Activated CD4-positive, alpha-beta T cell treated with anti-CD3 and anti-CD28 coated beads for 1 hour (primary cell): ENCODE results near the gene ZNF770.

Experiments
- DNase-seq: peaks from one replicate; pipeline ENCODE4 v3.0.0-alpha.2; 2020

The ZNF770 gene, protein sequence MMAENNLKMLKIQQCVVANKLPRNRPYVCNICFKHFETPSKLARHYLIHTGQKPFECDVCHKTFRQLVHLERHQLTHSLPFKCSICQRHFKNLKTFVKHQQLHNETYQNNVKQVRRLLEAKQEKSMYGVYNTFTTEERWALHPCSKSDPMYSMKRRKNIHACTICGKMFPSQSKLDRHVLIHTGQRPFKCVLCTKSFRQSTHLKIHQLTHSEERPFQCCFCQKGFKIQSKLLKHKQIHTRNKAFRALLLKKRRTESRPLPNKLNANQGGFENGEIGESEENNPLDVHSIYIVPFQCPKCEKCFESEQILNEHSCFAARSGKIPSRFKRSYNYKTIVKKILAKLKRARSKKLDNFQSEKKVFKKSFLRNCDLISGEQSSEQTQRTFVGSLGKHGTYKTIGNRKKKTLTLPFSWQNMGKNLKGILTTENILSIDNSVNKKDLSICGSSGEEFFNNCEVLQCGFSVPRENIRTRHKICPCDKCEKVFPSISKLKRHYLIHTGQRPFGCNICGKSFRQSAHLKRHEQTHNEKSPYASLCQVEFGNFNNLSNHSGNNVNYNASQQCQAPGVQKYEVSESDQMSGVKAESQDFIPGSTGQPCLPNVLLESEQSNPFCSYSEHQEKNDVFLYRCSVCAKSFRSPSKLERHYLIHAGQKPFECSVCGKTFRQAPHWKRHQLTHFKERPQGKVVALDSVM

DNA sequence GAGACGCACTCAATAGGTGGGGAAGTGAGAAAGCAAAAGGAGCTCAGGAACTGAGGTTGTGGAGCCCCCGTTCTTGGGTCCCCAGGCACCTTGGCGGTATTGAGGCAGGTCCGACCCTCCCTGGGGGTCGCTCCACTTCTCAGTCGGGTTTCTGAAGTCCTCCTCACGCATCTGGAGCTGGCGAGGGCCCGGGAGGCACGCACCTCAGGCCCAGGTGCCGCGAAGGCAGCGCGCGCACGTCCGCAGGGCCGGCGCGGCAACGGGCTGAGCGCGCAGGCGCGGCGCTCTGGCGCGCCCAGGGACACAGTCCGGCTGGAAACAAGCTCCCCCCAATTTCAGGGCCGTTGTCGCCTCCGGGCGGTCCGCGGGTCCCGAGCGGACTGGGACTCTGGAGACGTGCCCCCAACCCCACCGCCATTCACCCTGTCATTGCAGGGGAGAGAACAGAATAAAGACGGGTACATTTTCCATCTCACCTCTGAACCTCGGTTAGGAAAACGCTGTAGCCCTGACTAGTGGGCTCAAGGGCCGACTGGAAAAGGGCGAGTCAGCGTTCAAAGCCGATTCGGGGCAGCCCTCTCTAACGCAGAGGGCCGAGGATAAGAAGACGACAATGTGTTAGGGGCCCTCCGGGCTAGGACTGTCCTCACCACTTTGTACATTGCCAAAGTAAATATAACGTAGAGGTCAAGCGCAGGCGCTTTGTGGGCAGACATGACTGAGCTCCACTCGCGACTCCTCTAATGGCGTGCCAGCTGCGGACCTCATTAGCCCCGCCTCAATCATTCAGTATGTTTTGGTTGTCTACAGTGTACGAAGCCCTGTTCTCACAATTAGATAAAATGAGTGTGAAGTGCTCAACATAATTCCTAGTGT lies at the start of gene ZNF770:
Gene ZNF770, minus strand, starts transcription at position 261 of the 876 bp plus-strand sequence. CDS start 4,853 bp downstream, outside the sequence.
- peak; percentile 77 for DNase-seq

DNA sequence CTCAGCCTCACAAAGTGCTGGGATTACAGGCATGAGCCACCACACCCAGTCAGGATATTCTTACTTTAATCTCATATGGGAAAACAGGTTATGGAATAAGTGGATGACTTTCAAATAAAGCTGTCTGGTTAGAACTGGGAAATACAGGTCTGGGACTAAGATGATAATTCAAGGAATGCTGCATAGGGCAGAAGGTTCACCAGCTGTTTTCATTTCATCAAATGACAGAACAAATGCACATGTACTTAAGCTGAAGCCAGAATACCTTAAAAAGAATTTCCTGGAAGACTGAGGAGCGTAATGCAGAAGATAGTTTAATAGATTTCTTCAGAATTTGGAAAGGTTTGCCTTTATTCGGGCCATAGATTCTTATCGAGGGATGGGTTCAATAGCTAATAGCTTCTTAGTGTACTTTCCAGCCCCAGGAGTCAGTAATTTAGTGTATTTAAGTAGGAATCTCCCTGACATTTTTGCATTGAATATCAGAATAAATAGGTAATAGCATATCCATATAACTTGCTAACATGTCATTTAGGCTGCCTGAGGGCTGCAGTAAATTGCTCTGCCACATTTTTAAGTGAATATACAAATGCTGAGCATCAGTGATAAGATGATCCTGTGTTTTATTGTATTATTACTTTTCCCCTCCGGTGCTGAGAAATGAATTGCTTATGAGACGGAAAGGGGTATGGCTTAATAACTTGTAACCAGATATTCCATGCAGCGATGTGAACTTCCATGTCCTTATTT lies 40.3 kb upstream of the ZNF770 start:
- DNase-seq = no peak

DNA sequence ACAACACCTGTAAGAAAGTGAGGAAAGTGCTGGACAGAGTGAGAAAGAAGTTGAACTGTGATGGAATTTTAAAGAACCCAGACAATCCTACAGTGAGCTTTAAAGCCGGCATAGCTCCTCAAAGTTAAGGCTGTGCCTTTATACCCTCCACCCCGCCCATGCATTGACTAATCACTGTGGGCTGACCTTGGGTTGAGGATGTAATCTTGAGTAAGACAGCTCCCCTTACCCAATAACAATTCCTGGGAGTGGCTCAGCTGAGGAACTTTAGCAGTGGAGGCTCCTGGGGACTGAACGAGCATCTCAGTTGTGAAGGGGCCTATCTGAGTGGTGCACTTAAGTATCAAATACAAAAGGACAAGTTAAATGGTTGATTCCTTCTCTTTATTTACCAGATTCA lies 35.7 kb upstream of the ZNF770 start:
- DNase-seq = no peak

DNA sequence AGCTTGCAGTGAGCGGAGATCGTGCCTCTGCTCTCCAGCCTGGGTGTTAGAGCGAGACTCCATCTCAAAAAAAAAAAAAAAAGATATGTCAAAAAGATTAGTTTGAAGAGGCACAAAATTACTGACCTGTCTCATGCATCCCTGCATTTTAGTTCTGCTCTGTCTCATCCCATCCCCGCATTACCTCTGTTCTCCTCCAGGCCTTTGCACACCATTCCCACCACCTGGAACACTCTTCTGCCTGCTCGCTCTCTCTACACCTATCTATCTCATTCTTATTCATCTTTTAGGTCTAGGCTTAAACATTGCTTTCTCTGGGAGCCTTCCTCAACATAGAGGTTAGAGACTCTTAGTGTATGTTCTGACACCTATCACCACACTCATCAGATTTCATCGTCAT lies 32.9 kb upstream of the ZNF770 start:
- no peak for DNase-seq

DNA sequence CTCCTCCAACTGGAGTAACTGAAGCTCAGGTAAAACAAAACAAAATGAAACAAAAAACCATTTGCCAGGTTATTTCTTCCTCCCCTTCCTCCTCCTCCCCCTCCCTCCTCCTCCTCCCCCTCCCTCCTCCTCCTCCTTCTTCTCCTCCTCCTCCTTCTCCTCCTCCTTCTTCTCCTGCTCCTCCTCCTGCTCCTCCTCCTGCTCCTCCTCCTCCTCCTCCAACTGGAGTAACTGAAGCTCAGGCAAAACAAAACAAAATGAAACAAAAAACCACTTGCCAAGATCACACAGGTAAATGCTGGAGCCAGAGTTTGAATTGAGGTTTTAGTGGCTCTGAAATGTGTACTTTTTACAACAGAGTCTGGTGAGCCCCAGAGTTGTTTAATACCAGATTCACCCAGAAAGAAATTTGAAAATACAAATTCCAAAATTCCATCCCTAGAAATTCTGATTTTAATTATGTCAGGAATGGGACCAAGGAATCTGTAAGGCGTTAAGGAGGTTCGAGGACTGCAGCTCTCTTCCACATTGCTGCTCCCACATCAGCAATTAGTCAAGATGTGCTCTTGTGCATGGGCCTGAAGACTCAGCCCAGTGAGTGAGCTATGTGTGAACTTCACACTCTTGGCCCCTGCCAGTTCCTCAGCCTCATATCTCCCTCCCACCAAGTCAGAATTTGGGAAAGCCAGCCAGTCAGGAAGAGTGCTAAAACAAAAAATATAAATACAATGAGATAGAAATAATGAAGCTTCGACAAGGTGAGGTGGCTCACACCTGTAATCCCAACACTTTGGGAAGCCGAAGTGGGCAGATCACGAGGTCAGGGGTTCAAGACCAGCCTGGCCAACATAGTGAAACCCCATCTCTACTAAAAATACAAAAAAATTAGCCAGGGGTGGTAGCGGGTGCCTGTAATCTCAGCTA lies 31.6 kb upstream of the ZNF770 start:
- no peak for DNase-seq

DNA sequence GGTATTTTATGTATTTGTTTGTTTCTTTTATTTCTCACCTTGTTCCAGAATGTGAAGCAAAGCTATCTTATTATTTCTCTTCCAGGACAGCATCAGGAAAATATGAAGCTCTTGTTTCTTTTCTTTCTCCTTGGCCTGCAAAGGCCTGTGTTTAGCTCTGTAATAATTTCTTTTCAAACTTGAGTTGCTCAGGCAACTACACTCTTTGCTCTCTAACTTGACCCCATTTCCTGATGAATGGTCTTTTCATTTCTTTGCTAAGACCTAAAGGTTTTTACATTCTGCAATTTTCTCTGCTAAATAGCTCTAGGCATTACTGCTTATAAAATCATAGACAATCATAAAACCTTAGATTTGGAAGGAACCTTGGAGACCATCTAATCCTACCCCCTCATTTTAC lies 26.2 kb upstream of the ZNF770 start:
- DNase-seq = no peak

DNA sequence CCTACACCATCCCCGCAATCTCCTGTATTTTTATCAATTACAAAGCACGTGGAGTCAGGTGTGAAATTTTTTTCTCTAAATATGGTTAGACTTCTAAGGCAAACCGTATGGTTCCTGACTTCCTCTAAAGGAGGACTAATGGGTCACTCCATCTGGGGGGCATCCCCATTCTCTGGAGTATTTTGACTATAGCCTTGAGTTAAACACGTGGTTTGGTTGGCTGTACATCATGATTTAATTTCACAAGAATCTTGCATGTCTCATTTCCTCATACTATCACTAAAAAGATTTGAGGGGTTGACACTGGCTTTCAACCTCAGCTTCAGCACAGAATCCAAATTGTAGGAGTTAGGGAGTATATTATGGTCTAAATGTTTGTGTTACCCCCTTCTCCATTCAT lies 25.3 kb upstream of the ZNF770 start:
- no peak for DNase-seq

DNA sequence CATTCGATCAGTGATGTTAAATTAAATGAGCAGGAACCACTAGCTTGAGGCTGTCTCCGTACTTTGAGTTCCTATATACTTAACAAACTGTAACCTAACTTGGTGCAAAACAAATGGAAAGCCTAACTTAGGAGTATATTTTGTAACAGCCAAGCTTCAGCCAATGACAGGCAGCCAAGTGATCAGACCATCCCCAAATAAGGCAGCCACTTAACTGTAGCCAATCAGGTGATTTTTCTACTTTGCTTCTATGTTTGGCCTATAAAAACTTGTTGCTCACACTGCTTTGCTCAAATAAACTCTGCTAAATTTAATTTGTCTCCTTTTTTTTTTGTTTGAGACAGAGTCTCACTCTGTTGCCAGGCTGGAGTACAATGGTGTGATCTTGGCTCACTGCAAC lies 19.3 kb upstream of the ZNF770 start:
- no peak for DNase-seq

DNA sequence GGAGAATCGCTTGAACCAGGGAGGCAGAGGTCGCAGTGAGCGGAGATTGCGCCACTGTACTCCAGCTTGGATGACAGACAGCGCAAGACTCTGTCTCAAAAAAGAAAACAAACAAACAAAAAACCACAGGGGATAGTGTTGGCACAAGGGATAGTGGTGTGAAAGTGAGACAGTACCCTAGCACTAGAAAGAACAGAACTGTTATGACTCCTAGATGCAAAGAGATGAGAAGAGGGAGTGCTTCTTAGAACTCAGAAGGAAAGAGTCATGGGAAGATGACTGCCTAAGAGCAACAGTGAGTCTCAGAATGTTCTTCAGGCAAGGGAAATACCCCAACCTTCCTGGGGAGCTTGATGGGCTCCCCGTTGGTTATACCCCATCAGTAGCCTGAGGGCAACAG lies 17.8 kb upstream of the ZNF770 start:
- DNase-seq = no peak

DNA sequence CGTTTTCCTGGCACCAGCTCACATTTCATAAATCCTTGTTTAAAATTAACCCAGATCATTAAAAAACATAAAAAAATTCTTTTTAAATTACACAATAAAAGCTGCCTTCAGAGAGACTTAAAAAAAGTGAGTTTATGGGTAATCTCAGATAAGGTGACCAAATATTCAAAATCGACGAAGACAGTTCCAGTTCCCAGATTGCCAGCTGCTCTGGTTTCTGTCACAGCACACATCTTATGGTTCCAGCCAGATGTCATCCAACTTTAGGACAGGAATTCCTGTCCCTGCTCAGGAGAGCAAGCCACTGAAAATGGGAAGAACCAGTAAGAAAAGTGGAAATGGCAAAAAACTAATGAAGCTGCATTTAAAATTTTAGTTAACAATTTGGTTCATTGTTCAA lies 15.8 kb upstream of the ZNF770 start:
- no peak for DNase-seq

DNA sequence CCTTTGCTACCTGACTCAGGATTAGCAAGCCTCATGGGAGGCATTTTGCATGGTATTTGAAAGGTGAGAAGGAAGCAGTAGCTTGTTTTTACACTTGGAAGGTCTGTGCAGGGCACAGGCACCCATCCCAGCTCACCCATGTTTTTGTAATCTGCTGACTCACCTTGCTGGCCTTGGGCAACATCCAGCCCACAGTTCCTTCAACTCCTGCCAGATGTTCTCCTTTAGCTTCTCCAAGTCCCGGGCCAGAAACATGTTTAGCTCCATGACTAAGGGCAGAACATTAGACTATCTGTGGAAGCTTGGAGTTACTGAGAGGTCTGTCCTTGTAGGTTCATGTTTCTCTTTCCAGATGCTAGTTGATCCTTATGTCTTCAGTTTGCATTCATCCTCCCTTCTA lies 12.4 kb upstream of the ZNF770 start:
- no peak for DNase-seq

DNA sequence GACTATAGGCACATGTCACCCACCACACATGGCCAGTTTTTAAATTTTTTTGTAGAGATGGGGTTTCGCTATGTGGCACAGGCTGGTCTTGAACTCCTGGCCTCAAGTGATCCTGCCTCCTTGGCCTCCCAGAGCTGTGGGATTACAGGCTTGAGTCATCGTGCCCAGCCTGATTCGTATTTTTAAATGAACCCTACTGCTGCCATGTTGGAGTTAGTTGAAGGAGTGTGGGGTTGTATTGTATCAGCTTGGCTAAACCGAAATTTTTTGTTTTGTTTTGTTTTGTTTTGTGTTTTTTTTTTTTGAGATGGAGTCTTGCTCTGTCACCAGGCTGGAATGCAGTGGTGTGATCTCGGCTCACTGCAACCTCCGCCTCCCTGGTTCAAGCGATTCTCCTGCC lies 11.8 kb upstream of the ZNF770 start:
- no peak for DNase-seq

DNA sequence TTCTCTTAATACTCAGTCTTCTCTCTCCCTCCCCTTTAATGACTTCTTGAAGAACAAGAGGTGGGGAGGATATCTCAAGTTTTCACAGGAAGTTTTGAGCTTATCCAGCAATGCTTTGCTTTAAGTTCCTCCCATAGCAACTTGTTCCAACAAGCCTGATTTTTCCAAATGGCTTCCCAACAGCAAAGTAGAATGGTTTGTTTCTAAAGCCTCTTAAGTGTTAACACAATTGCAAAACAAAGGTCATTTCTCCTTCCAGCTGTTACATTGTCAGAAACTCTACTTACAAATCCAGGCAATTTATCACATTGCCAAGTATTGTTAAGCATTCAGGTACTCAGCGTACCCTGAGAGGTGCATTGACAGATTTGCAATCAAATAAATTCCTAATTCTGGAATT lies 6.8 kb upstream of the ZNF770 start:
- no peak for DNase-seq

DNA sequence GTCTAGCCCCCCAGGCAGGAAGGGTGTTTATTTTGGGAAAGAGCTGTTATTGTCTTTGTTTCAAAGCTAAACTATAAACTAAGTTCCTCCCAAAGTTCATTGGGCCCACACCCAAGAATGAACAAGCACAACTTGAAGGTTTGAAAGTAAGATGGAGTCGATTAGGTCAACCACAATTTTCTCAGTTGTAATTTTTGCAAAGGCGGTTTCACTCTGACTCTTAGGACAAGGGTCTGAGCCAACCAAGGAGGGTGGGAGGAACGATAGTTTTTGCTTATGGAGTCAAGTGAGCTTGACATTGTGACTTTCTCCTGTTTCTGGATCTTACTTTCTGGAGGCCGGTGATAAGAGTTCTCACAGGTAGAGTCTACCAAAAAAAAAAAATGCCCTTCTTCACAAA lies 5.8 kb upstream of the ZNF770 start:
- DNase-seq = no peak

DNA sequence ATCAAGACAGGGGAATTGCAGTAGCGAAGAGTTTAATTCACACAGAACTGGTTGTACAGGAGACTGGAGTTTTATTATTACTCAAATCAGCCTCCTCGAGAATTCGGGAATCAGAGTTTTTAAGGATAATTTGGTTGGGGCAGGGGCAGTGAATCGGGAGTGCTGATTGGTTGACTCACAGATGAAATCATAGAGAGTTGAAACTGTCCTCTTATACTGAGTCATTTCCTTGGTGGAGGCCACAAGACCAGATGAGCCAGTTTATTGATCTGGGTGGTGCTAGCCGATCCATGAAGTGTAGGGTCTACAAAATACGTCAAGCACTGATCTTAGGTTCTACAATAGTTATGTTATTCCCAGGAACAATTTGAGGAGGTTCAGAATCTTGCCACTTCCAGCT lies 5.3 kb upstream of the ZNF770 start:
- DNase-seq = no peak

DNA sequence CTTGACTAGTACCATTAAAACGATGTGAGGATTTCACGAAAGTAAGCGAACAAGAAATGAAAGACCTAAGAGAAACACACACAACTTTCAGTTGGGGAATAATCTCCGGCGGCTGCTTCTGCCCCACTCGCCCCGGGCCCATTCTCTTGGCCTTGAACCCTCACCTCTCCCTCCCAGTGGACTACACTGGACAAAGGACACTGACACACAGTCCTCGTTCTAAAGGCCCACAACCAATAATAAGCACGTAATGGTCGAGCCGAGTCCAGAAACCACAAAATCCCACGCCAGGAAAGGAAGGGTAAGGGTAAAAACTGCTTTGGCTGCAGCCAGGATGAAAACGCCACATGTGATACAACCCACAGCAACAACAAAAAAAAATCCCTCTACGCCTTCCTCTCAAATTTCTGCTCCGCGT lies 469 bp downstream of the ZNF770 start:
- DNase-seq = no peak

DNA sequence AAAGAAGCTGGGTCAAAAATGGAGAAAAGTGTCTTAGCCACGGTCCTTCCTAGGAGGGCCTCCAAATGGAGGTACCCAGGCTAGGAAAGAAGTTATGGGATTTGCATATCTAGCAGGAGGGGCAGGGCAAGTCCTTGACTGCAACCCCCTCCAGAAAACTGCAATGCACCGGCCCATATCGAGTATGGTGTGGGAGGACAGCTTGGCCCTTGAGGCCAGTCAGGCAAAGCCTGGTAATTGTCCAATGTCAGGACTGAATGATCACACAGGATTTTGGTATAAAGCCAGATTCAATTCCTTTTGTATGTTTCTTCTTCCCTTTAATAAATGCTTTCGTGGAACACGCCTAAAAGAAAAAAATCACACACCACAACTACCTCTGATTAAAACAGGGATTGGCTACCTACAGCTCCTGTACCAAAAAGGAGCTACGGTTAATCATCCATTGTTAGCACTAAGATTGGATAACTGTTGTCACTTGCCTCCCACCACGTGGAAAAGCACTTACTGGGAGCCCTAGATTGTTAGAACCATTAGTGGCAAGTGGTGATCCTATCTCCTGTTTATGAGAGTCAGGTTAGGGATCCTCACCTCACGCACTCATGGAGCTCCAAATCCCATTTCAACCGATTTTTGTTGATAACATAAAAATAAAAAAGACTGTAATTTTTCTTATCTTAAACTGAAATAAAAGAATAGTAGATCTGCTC lies 1.2 kb downstream of the ZNF770 start:
- no peak for DNase-seq

DNA sequence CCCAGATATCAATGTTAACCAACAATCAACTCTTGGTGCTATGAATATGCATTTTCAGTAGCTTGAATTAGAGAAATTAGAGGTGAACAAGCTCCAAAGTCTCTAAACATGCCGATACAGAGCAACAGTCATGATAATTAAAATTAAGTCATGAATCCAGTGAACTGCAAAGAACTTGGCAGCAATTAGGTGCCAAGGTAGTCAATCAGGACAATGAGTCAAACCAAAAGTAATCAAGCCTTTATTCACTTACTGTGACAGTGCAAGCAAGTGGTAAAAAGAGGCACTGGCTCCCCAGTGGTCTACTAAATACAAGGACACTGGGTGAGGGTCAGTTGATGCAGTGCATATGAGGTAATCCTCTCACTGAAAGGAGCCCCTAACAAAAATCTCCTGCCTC lies 1.8 kb downstream of the ZNF770 start:
- DNase-seq = no peak

DNA sequence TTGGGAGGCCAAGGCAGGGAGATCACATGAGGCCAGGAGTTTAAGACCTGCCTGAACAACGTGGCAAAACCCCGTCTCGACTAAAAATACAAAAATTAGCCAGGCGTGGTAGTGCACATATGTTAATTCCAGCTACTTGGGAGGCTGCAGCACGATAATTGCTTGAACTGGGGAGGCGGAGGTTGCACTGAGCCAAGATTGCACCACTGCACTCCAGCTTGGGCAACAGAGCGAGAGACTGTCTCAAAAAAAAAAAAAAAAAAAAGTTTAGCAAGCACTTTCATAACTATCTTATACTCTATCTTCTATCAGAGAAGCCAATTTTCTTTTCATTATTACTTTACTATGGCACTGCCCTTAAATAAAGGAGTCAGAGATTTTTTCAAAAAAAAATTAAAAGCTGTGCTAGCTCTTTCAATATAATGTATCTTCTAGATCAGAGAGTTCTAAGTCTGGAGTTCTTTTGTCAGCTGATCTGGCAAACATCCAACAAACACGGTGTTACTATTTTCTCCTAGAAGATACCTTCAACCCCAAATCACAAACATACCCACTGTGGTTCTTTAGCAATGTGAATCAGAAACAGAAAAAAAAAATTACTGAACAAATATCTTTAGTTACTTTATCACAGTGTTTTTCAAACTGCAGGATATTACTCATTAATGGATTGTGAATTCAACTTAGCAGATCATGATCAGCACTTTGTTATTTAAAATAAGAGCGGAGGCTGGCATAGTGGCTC lies 3.0 kb downstream of the ZNF770 start:
- no peak for DNase-seq

DNA sequence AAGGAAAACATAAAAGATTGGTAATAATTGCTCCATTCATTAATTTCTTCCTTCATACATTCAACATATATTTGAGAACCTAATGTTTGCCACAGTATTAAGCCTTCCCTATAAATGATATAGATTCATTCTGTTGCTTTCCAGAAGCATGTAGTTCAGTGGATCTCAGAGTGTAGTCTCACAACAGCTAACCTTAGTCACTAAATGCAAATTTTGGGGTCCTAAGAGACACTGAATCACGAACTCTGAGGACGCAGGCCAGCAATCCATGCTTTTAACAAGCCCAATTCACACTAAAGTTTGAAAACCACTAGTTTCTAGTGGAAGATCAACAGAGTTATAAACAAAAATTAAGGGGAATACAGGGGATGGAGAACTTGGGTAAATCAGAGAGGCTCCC lies 11.3 kb downstream of the ZNF770 start:
- DNase-seq = no peak
